ENCODE results near the gene PHF21B. TPM values are rescaled to one million over a fixed set of nuclear protein-coding genes. Genes with fewer than 3 reads are reported as not detected.
"Not testable (repeated sequence)": the region's sequence is repeated elsewhere in the genome, so short reads cannot be mapped to it uniquely, and the experiment has no call there.

PHF21B gene
- total RNA-seq, 1 donor from 2014 or later, result 3.9 TPM

GRCh38 chr22:44876921-44877320, 132.9 kb downstream of the PHF21B start:
- DNase-seq (ENCODE audit: low spot score), result no peak

DNA sequence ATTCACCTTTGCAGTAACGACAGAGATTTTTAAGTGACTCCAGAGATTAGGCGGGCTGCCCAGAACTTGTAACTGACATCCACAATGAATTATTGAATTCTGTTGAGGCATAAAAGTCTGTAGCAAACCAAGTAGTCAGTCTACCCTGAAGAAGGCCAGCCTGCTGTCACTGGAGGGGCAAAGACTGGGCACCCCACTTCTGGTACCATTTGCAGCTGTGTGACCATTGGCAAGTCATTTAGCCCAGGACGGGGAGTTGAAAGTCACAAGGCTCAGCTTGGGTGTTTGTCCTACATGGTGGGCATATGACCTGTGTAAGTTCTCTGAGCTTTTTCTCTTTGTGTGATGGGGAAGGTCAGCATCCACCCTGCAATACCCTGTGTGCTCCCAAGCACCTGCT, 138.0 kb downstream of the PHF21B start:
- no peak for DNase-seq (ENCODE audit: low spot score)

- DNase-seq (ENCODE audit: low spot score), result no peak
These were observed 139.8 kb downstream of the PHF21B start for GRCh38 chr22:44870021-44870420.

GRCh38 chr22:44869196-44869595, 140.6 kb downstream of the PHF21B start:
- DNase-seq (ENCODE audit: low spot score), result no peak

DNA sequence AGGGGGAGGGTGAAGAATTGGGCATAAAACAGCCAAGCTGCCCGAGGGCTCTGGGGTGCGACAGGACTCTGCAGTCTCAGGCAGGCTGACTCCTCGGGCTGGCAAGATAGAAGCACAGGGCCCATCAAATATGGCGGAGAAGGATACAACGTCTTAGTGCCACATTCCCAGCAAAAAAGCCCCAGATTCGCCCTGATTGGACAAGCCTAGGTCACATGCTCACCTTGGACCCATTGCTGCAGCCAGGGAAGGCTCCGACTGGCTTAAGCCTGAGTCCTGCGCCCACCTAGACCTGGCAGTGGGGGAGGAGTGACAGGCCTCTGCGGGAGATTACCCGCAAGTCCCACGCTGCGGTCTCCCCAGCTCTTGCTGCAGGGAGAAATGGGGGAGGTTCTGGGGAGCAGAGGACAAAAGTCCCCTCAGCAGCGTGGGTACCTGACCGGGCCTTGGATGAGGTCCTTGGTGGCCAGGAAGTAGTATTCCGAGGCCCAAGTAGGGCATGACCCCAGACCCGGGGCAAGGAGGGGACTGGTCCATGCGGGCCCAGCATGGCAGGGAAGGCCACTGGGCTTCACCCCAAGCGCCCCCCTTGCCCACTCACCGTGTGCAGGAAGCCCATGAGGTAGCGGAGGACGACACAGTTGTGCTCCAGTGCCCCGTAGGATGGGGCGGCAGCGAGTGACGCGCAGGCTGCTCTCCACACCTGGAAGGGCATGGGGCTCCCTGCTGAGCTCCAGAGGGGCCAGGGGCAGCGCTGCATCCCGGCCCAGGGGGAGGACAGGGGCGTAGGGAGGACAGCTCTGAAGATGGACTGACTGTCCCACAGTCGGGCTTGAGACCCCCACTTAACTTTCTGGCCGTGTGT, 144.4 kb downstream of the PHF21B start:
- no peak for DNase-seq (ENCODE audit: low spot score)

DNA sequence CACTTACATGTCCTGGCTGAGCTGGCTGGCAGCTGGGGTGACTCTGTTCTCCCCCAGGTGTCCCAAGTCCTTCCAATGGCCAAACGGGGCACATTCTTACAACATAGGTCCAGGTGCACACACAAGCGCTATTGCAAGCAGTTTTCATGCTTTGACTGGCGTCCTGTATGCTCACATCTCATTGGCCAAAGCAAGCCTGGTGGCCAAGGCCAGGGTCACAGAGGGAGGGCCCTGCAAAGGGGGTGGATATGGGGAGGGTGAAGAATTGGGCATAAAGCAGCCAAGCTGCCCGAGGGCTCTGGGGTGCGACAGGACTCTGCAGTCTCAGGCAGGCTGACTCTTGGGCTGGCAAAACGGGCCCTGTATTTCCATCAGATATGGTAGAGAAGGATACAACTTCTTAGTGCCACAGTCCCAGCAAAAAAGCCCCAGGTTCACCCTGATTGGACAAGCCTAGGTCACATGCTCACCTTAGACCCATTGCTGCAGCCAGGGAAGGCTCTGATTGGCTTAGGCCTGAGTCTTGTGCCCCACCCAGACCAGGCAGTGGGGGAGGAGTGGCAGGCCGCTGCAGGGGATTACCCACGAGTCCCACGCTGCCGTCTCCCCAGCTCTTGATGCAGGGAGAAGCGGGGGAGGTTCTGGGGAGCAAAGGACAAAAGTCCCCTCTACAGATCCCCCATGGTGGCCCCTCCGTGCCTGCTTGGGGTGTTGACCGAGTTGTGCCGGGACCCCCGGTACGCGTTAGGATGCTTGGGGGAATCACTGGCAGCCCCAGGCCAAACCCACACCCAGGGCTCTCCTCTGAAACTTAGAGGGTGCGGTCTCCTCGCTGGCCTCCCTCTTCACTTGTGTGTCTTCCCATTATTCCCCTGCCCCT, 146.6 kb downstream of the PHF21B start:
- DNase-seq (ENCODE audit: low spot score), result no peak

DNA sequence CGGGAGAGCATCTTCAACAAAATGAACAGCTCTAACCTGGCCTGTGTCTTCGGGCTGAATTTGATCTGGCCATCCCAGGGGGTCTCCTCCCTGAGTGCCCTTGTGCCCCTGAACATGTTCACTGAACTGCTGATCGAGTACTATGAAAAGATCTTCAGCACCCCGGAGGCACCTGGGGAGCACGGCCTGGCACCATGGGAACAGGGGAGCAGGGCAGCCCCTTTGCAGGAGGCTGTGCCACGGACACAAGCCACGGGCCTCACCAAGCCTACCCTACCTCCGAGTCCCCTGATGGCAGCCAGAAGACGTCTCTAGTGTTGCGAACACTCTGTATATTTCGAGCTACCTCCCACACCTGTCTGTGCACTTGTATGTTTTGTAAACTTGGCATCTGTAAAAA, 147.5 kb downstream of the PHF21B start:
- DNase-seq (ENCODE audit: low spot score), result no peak

- DNase-seq (ENCODE audit: low spot score), result no peak
These were observed 148.6 kb downstream of the PHF21B start for GRCh38 chr22:44861245-44861644.

GRCh38 chr22:44860311-44860710, 149.5 kb downstream of the PHF21B start:
- no peak for DNase-seq (ENCODE audit: low spot score)

- DNase-seq (ENCODE audit: low spot score), result no peak
These were observed 150.2 kb downstream of the PHF21B start for GRCh38 chr22:44859641-44860040.

DNA sequence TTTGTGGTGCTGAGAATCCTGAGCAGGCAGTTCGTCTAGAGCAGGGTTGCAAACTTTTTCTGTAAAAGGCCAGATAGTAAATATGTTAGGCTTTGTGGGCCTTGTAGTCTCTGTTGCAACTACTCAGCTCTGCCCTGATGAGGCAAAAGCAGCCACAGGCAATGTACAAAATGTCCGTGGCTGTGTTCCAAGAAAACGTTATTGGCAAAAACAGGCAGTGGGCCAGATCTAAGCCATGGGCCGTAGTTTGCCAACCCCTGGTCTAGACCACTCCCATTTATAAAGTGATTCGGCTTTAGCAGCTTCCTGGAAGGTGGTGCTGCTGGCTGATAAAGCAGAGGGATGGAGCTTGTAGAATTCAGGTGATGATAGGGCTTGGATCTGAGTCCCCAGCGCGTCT, 151.0 kb downstream of the PHF21B start:
- DNase-seq (ENCODE audit: low spot score), result not testable (repeated sequence)

DNA sequence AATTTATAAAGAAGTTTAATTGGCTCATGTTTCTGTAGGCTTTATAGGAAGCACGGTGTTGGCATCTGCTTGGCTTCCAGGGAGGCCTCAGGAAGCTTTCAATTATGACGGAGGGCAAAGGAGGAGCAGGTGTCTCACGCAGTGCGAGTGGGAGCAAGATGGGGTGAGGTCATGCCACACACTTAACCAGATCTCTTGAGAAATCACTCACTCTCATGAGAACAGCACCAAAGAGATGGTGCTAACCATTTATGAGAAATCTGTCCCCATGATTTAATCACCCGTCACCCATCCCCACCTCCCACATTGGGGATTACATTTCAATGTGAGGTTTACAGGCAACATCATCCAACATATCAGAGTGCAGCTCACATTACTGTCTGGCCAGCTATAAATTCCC, 153.9 kb downstream of the PHF21B start:
- DNase-seq (ENCODE audit: low spot score), result no peak

DNA sequence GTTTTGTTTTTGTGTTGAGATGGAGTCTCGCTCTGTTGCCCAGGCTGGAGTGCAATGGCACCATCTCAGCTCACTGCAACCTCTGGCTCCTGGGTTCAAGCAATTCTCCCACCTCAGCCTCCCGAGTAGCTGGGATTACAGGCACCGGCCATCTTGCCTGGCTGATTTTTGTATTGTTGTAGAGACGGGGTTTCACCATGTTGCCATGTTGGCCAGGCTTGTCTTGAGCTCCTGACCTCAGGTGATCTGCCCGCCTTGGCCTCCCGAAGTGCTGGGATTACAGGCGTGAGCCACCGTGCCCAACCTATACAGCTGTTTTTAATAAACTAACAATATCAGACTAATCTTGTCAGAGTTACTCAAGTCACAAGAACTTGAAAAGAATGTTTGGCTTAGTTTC, 155.2 kb downstream of the PHF21B start:
- not testable (repeated sequence) for DNase-seq (ENCODE audit: low spot score)

DNA sequence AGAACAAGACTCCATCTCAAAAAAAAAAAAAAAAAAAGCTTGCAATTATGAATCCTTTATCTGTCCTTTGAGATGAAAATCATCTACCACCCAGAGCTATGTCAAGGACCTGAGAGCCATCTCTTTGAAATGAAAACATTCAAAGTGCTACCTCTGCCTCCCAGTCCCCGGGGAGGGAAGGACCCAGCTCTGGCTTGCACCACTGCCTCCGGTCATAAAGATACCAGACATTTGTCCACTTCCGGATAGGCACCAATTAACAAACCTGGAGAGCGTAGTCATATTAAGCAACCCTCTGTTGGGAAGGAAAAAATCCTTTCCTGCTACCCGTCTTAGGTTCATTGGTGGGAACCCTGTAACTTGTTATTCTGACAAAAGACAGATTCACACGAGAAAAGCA, 158.9 kb downstream of the PHF21B start:
- no peak for DNase-seq (ENCODE audit: low spot score)

DNA sequence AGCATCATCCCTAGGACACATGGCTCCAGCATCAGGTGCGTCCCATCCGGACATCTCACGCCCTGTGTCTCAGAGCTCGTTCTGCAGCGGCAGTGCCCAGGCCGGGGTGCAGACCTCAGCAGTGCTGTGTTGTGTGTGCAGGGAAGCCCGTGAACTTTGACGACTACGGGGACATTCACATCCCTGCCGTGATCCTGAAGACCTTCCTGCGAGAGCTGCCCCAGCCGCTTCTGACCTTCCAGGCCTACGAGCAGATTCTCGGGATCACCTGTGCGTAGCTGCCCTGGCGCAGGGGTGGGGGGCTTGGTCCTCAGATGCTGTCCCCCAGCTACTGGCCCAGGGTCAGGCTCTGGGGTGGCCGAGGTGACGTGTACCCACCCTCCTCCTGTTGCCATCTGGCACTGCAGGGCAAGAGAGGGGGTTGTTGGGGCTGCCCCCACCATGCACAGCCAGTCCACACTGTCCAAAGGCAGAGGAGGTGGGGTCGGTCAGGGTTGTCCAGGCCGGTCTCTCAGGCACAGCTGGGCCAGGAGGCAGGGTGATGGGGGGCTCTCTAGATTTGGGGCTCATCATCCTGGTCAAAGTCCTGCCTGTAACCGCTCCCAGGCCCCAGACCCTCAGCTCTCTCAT, 160.9 kb downstream of the PHF21B start:
- DNase-seq (ENCODE audit: low spot score), result no peak

GRCh38 chr22:44848296-44848741, 161.5 kb downstream of the PHF21B start:
- DNase-seq (ENCODE audit: low spot score), result no peak

GRCh38 chr22:44847892-44848291, 161.9 kb downstream of the PHF21B start:
- no peak for DNase-seq (ENCODE audit: low spot score)

- no peak for DNase-seq (ENCODE audit: low spot score)
These were observed 162.4 kb downstream of the PHF21B start for GRCh38 chr22:44847380-44847779.

- DNase-seq (ENCODE audit: low spot score), result no peak
These were observed 163.0 kb downstream of the PHF21B start for GRCh38 chr22:44846726-44847275.

DNA sequence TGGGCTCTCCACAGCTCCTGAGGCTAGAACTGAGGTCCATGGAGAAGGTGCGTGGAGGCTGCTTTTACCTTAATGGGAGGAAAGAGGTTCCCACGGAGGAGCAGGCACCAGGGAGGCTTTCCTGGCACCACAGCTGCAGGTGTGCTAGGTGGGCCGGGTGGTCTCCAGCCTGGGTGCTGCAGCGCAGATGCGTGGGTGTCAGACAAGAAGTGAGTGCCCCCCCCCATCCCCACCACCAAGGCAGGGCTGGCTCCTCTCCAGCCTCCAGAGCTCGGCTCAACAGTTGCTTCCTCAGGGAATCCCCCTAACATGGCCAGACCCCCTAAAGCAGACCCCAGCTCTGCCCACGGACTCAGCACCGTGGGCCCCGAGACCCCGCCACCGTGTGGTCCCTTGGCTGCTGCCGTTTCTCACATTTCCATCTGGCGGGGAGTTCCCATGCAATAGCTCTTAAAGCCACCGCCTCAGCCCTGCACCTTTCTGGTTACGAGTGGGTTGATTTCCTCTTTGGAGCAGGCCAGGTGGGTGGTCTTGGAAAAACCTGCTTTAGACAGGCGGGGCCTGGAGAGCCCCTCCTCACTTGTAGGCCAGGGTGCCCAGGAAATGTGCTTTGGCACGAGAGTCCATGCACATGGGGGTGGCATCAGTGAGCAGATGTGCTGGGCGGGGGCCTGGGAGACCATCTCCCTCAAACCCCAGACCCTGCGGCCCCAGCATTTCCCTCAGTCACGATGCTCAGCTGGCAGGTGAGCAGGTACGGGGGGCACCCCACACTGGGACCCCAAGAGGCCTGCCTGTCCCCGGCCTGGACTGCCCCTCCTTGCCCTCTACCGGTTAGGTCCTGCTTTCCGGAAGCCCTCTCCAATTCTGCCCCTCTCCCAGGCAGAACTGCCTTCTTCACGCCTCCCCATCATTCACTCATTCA, 163.7 kb downstream of the PHF21B start:
- DNase-seq (ENCODE audit: low spot score), result no peak

DNA sequence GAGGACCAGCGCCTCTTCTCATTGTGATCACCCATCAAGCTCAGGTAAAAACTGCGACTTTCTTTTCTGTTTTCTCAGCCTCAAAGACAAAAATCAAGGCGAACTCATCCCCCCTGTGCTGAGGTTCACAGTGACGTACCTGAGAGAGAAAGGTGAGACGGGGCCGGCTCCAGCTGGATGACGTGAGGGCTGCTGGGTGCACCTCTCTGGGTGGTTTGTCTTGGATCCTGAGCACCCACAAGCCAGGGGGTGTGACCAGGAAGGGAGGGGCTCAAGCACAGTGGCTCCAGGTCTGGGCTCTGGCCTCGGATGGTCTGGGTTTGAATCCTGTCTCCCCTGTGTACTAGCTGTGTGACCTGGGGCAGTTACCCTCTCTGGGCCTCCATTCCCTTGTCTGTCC, 164.6 kb downstream of the PHF21B start:
- no peak for DNase-seq (ENCODE audit: low spot score)

Measured in ureter (tissue), 1 donor.